IMR-90 (cell line): ENCODE measurements around the gene KCNH6. TPM values are rescaled to one million over a fixed set of nuclear protein-coding genes. Genes with fewer than 3 reads are reported as not detected.

ENCODE experiments used
- ATAC-seq: fragments of 200-7000 bp; cut with Tn5 transposase; 2 replicates; pipeline ENCODE4 v1.9.1; 2020; ENCODE audit warnings: low read depth, mild to moderate bottlenecking, moderate library complexity
- BruUV-seq: library from RNA; stranded (reverse); fragments of 400-500 nt; replicated peaks from 2 replicates; lab custom pipeline; 2021; lab: Mats Ljungman, UMichigan
- CTCF ChIA-PET: fragments of 300-600 bp; formaldehyde crosslinking; extraction: SDS; loops from one replicate; lab custom pipeline; 2021; ENCODE audit warnings: antibody characterized with exemption; lab: Yijun Ruan, JAX
- POLR2A ChIA-PET: fragments of 300-600 bp; sonication (Branson Sonifier 250); formaldehyde crosslinking; loops from one replicate; lab custom pipeline; 2022; ENCODE audit warnings: antibody characterized with exemption; ENCODE audit not compliant: unreplicated experiment; lab: Charles Lee
- DNase-seq: peaks from one replicate; pipeline ENCODE4 v3.0.0; 2013
- H2AFZ ChIP-seq: replicated peaks from 2 replicates; pipeline ENCODE3; 2013; ENCODE audit warnings: low read length, mild to moderate bottlenecking; ENCODE audit not compliant: poor library complexity
- H2AK5ac ChIP-seq: 2 replicates; pipeline ENCODE4 v1.6.1; 2013; ENCODE audit warnings: low read depth, low read length, inconsistent platforms
- H2AK9ac ChIP-seq: replicated peaks from 2 replicates; pipeline ENCODE3; 2013; ENCODE audit warnings: mild to moderate bottlenecking, low read depth, low read length, moderate library complexity; ENCODE audit not compliant: poor library complexity
- H2BK120ac ChIP-seq: 2 replicates; pipeline ENCODE4 v1.6.1; 2013; ENCODE audit warnings: low read depth, low read length, inconsistent platforms
- H2BK15ac ChIP-seq: 3 replicates; pipeline ENCODE4 v1.6.1; 2013; ENCODE audit warnings: low read depth, low read length, inconsistent platforms
- H2BK20ac ChIP-seq: 2 replicates; pipeline ENCODE4 v1.6.1; 2013; ENCODE audit warnings: low read depth, mild to moderate bottlenecking, inconsistent platforms, low read length, moderate library complexity
- H2BK5ac ChIP-seq: 2 replicates; pipeline ENCODE4 v1.6.1; 2013; ENCODE audit warnings: mild to moderate bottlenecking, low read depth, low read length, inconsistent platforms; ENCODE audit not compliant: poor library complexity, severe bottlenecking
- H3K14ac ChIP-seq: replicated peaks from 2 replicates; pipeline ENCODE4 v1.6.1; 2013; ENCODE audit warnings: low read depth, low read length, inconsistent platforms
- H3K18ac ChIP-seq: 2 replicates; pipeline ENCODE4 v1.6.1; 2013; ENCODE audit warnings: low read depth, low read length, control low read depth
- H3K23ac ChIP-seq: 2 replicates; pipeline ENCODE4 v1.6.1; 2013; ENCODE audit warnings: low read depth, low read length, inconsistent platforms
- H3K27ac ChIP-seq: 2 replicates; pipeline ENCODE4 v1.5.1; 2013; ENCODE audit warnings: mild to moderate bottlenecking, control low read depth, low read length; ENCODE audit not compliant: insufficient read depth
- H3K27me3 ChIP-seq: 2 replicates; pipeline ENCODE4 v1.6.1; 2013; ENCODE audit warnings: low read length; ENCODE audit not compliant: control insufficient read depth, insufficient read depth
- H3K36me3 ChIP-seq: 2 replicates; pipeline ENCODE4 v1.6.1; 2013; ENCODE audit warnings: low read length, mixed read lengths; ENCODE audit not compliant: control insufficient read depth, insufficient read depth
- H3K4ac ChIP-seq: 2 replicates; pipeline ENCODE4 v1.6.1; 2013; ENCODE audit warnings: low read depth, low read length, inconsistent platforms
- H3K4me1 ChIP-seq: 2 replicates; pipeline ENCODE4 v1.6.1; 2013; ENCODE audit warnings: low read length, mixed read lengths; ENCODE audit not compliant: control insufficient read depth, insufficient read depth
- H3K4me2 ChIP-seq: 2 replicates; pipeline ENCODE4 v1.6.1; 2013; ENCODE audit warnings: low read depth, mild to moderate bottlenecking, control low read depth, low read length, moderate library complexity
- H3K4me3 ChIP-seq: 2 replicates; pipeline ENCODE4 v1.5.1; 2013; ENCODE audit warnings: low read depth, mild to moderate bottlenecking, control low read depth, low read length, moderate library complexity; ENCODE audit not compliant: insufficient read depth
- H3K56ac ChIP-seq: 2 replicates; pipeline ENCODE4 v1.6.1; 2013; ENCODE audit warnings: low read length, inconsistent platforms; ENCODE audit not compliant: insufficient read depth; ENCODE audit errors: extremely low read depth
- H3K79me1 ChIP-seq, 2 experiments: 2 replicates each; pipeline ENCODE4 v1.6.1; 2013; ENCODE audit warnings: low read length in 2 of 2, inconsistent platforms in 1 of 2, low read depth in 1 of 2
- H3K9ac ChIP-seq: 2 replicates; pipeline ENCODE4 v1.6.1; 2013; ENCODE audit warnings: low read depth, low read length, control low read depth
- H3K9me1 ChIP-seq: 2 replicates; pipeline ENCODE4 v1.6.1; 2013; ENCODE audit warnings: low read length, inconsistent platforms; ENCODE audit not compliant: insufficient read depth
- H3K9me3 ChIP-seq: 2 replicates; pipeline ENCODE4 v1.6.1; 2013; ENCODE audit warnings: low read length; ENCODE audit not compliant: control insufficient read depth, insufficient read depth
- H4K20me1 ChIP-seq: 2 replicates; pipeline ENCODE4 v1.6.1; 2013; ENCODE audit warnings: low read length, inconsistent platforms; ENCODE audit not compliant: insufficient read depth
- H4K5ac ChIP-seq: 2 replicates; pipeline ENCODE4 v1.6.1; 2013; ENCODE audit warnings: mild to moderate bottlenecking, low read depth, low read length, control low read depth
- H4K8ac ChIP-seq, 2 experiments: 2 replicates each; pipeline ENCODE4 v1.6.1; 2013; ENCODE audit warnings: low read depth in 2 of 2, low read length in 2 of 2, control low read depth in 1 of 2, inconsistent platforms in 1 of 2
- H4K91ac ChIP-seq: 2 replicates; pipeline ENCODE4 v1.6.1; 2013; ENCODE audit warnings: low read depth, low read length, inconsistent platforms; ENCODE audit not compliant: insufficient read depth
- CEBPB ChIP-seq: IDR thresholded peaks from 2 replicates; pipeline ENCODE4 v1.6.1; 2012; ENCODE audit warnings: low read depth, low read length, improper control_type of control experiment
- CHD1 ChIP-seq: IDR thresholded peaks from 2 replicates; pipeline ENCODE4 v1.6.1; 2012; ENCODE audit warnings: low read depth, low read length, improper control_type of control experiment
- FOS ChIP-seq: fragments of 150-350 bp; IDR thresholded peaks from 2 replicates; pipeline ENCODE4 v1.6.1; 2016; ENCODE audit warnings: low read depth, low read length
- MAFK ChIP-seq: IDR thresholded peaks from 2 replicates; pipeline ENCODE4 v1.6.1; 2012; ENCODE audit warnings: low read depth, low read length, improper control_type of control experiment
- MXI1 ChIP-seq: IDR thresholded peaks from 2 replicates; pipeline ENCODE4 v1.6.1; 2012; ENCODE audit warnings: low read depth, mild to moderate bottlenecking, low read length, moderate library complexity, borderline replicate concordance
- NFE2L2 ChIP-seq: fragments of 150-350 bp; IDR thresholded peaks from 2 replicates; pipeline ENCODE4 v1.6.1; 2016; ENCODE audit warnings: low read depth, mild to moderate bottlenecking, low read length
- POLR2A ChIP-seq: IDR thresholded peaks from 2 replicates; pipeline ENCODE4 v1.6.1; 2012; ENCODE audit warnings: mild to moderate bottlenecking, low read depth, low read length
- RCOR1 ChIP-seq: IDR thresholded peaks from 2 replicates; pipeline ENCODE4 v1.6.1; 2012; ENCODE audit warnings: mild to moderate bottlenecking, low read length, improper control_type of control experiment; ENCODE audit not compliant: insufficient replicate concordance
- SMC3 ChIP-seq: fragments of 150-350 bp; IDR thresholded peaks from 2 replicates; pipeline ENCODE4 v1.6.1; 2016; ENCODE audit warnings: low read depth, mild to moderate bottlenecking, antibody characterized with exemption, low read length, moderate library complexity
- WGBS, 2 experiments: methylation state at CpG; one replicate each; pipeline versions ENCODE4 v1.1.5 to v1.1.7; 2013; ENCODE audit warnings: missing lambda C conversion rate in 2 of 2; ENCODE audit not compliant: insufficient read length in 1 of 2; ENCODE audit errors: extremely low coverage in 2 of 2; 5-methylcytosine and 5-hydroxymethylcytosine counted together
- dilution Hi-C: fragments of 300-500 bp; cut with HindIII; formaldehyde crosslinking; loops from one replicate; pipeline ENCODE4 v1.14.3; 2018; ENCODE audit warnings: low sequenced_read_pairs; ENCODE audit not compliant: unreplicated experiment
- in situ Hi-C: fragments of 300-500 bp; cut with MboI; formaldehyde crosslinking; loops from 3 replicates; pipeline ENCODE4 v1.14.3; 2019; ENCODE audit warnings: low sequenced_read_pairs, inconsistent platforms, mixed read lengths
- intact Hi-C: fragments of 100-400 bp; cut with micrococcal nuclease; formaldehyde crosslinking; loops from 2 replicates; pipeline ENCODE4 v1.10.0; 2022
- polyA plus RNA-seq, 3 experiments: library from polyadenylated mRNA; depleted of rRNA; stranded (reverse); fragments of >200 nt; gene quantifications; 2 replicates each; pipeline ENCODE4 v1.2.3, GENCODE V29; 2012; ENCODE audit warnings: low replicate concordance in 1 of 3
- total RNA-seq: library from RNA; depleted of rRNA; stranded (reverse); fragments of >200 nt; gene quantifications from 2 replicates; pipeline ENCODE4 v1.2.3, GENCODE V29; 2012
- TF ChIP-seq, protein P1 (sequence below): fragments of 150-350 bp; IDR thresholded peaks from 2 replicates; pipeline ENCODE4 v1.6.1; 2017; ENCODE audit warnings: mild to moderate bottlenecking, antibody characterized with exemption, low read length, low read depth
- TF ChIP-seq, protein P2 (sequence below): conservative IDR thresholded peaks from 2 replicates; pipeline ENCODE4 v1.5.1; 2012; ENCODE audit warnings: mild to moderate bottlenecking, low read depth, low read length, improper control_type of control experiment

Gene KCNH6
- total and polyA plus RNA-seq, 2 of the 4 experiments (the other 2 are of a cell fraction): 0.17 to 0.18 TPM

DNA sequence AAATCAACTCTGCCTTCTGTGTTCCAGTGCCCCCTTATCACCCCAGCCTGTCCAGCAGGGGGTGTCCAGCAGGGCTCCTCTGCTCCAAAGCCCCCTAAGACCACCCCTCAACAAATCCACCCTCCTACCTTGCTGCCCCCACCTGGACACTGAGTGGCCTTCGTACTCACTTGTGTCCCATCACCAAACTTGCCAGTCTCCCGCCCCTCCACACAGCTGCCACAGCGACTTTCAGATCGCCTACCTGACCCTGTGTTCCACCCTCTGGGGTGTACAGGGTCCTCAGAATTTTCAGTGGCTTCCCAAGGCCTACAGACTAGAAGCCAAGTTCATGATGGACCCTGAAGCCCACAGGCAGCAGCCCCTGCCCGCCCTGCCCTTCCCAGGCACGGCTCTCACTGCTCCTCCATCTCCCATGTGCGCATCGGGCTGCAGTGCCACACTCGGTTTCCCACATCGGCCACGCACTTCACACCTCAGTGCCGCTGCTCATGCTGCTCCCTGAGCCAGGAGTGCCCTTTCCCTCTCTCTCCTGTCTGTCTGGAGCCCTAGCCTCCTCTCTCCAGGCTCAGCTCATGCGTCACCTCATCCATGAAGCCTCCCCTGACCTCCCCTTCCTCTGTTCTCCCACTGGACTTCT, 11.8 kb downstream of the KCNH6 start:
- H3K27me3 ChIP-seq: peaks cover 47% of the 10 kb centered on the region
- CTCF ChIA-PET: no interaction called here

More for the DNA sequence above, 11.8 kb downstream of the KCNH6 start:
- Histone ChIP-seq H2AK5ac (no peak overlapping the region), H3K4me1 (peaks cover 3% of the 10 kb centered on the region; the same call in 1 of the 2 replicates), H3K18ac (no peak overlapping the region), H3K4me2 (no peak overlapping the region), H3K23ac (no peak overlapping the region), H2AFZ (no peak overlapping the region), H2BK15ac (no peak overlapping the region), H4K20me1 (no peaks in the 10 kb centered on the region), H3K36me3 (no peaks in the 10 kb centered on the region), H2BK20ac (no peak overlapping the region), H2BK5ac (no peak overlapping the region), H2BK120ac (no peak overlapping the region), H3K4me3 (no peak overlapping the region), H3K9me1 (no peaks in the 10 kb centered on the region), H4K5ac (no peak overlapping the region), H2AK9ac (no peak overlapping the region), H3K9me3 (no peaks in the 10 kb centered on the region), H4K91ac (no peak overlapping the region), H3K14ac (no peak overlapping the region), H3K4ac (no peak overlapping the region), H3K9ac (no peak overlapping the region), H3K56ac (no peak overlapping the region), H3K79me1 (no peaks in the 10 kb centered on the region), H4K8ac (no peak overlapping the region), H3K27ac (no peak overlapping the region)
- no peak for DNase-seq
- no peak for ATAC-seq
- POLR2A ChIA-PET: no interaction called here
- dilution Hi-C loops (no loop called here), intact Hi-C loops (no loop called here), in situ Hi-C loops (no loop called here)
- TF ChIP-seq, protein P1, sequence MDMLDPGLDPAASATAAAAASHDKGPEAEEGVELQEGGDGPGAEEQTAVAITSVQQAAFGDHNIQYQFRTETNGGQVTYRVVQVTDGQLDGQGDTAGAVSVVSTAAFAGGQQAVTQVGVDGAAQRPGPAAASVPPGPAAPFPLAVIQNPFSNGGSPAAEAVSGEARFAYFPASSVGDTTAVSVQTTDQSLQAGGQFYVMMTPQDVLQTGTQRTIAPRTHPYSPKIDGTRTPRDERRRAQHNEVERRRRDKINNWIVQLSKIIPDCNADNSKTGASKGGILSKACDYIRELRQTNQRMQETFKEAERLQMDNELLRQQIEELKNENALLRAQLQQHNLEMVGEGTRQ: no peak
- no peak for TF ChIP-seq POLR2A
- TF ChIP-seq MXI1: no peak
- no peak for TF ChIP-seq CHD1
- TF ChIP-seq, protein P2, sequence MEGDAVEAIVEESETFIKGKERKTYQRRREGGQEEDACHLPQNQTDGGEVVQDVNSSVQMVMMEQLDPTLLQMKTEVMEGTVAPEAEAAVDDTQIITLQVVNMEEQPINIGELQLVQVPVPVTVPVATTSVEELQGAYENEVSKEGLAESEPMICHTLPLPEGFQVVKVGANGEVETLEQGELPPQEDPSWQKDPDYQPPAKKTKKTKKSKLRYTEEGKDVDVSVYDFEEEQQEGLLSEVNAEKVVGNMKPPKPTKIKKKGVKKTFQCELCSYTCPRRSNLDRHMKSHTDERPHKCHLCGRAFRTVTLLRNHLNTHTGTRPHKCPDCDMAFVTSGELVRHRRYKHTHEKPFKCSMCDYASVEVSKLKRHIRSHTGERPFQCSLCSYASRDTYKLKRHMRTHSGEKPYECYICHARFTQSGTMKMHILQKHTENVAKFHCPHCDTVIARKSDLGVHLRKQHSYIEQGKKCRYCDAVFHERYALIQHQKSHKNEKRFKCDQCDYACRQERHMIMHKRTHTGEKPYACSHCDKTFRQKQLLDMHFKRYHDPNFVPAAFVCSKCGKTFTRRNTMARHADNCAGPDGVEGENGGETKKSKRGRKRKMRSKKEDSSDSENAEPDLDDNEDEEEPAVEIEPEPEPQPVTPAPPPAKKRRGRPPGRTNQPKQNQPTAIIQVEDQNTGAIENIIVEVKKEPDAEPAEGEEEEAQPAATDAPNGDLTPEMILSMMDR: no peak
- no peak for TF ChIP-seq SMC3
- no peak for TF ChIP-seq FOS
- TF ChIP-seq CEBPB: no peak
- TF ChIP-seq NFE2L2: no peak
- no peak for TF ChIP-seq RCOR1
- no peak for TF ChIP-seq MAFK
- 64% methylated on average over 9 of the region's 13 CpGs; no CpG with 5 or more reads in 1 of the 2 experiments for WGBS, 2 experiments
- no TSS peak for BruUV-seq
